ENCODE data around the gene FSTL4. TPM values are rescaled to one million over a fixed set of nuclear protein-coding genes. Genes with fewer than 3 reads are reported as not detected.

The FSTL4 gene
- total and polyA plus RNA-seq, 4 donors: 0.42 TPM; not detected in 3

- DNase-seq (no peak), ATAC-seq (ENCODE audit: low FRiP score) (no peak)
- intact Hi-C loops (cut with DNase I): no loop called here
Measured at GRCh38 chr5:133496631-133497030, 115.7 kb downstream of the FSTL4 start.

GRCh38 chr5:133494923-133495246, 117.5 kb downstream of the FSTL4 start:
- intact Hi-C loops (cut with DNase I): no loop called here
- Histone ChIP-seq H3K27me3 (ENCODE audit: control insufficient read depth in 1 of 2, insufficient read depth in 2 of 2, low read length in 1 of 2) (peaks cover 0 to 1% of the 10 kb centered on the region in 2 donors), H3K9me3 (ENCODE audit: control insufficient read depth, low read length) (peaks cover 1% of the 10 kb centered on the region), H3K27ac (ENCODE audit: low read depth in 1 of 2, low read length in 2 of 2) (no peak overlapping the region), H3K4me3 (ENCODE audit: low read length in 2 of 2) (no peak overlapping the region), H3K36me3 (ENCODE audit: control insufficient read depth in 1 of 2, insufficient read depth in 2 of 2, low read length in 1 of 2) (no peaks in the 10 kb centered on the region), H3K4me1 (ENCODE audit: control insufficient read depth in 1 of 2, insufficient read depth in 2 of 2, low read length in 2 of 2) (no peaks in the 10 kb centered on the region)
- no peak for ATAC-seq (ENCODE audit: low FRiP score)
- WGBS, 2 donors: 58 to 74% methylated on average over 8 of the region's 8 CpGs
- no peak for DNase-seq

More at GRCh38 chr5:133496631-133497030, 115.7 kb downstream of the FSTL4 start:
- H3K4me1 ChIP-seq (ENCODE audit: control insufficient read depth in 1 of 2, insufficient read depth in 2 of 2, low read length in 2 of 2): no peaks in the 10 kb centered on the region
- peaks cover 0 to 1% of the 10 kb centered on the region in 2 donors for H3K27me3 ChIP-seq (ENCODE audit: control insufficient read depth in 1 of 2, insufficient read depth in 2 of 2, low read length in 1 of 2)
- no peaks in the 10 kb centered on the region for H3K36me3 ChIP-seq (ENCODE audit: control insufficient read depth in 1 of 2, insufficient read depth in 2 of 2, low read length in 1 of 2)
- H3K4me3 ChIP-seq (ENCODE audit: low read length in 2 of 2): no peak overlapping the region
- H3K27ac ChIP-seq (ENCODE audit: low read depth in 1 of 2, low read length in 2 of 2): no peak overlapping the region
- WGBS, 2 donors: 84 to 88% methylated on average over 7 of the region's 7 CpGs
- peaks cover 1% of the 10 kb centered on the region for H3K9me3 ChIP-seq (ENCODE audit: control insufficient read depth, low read length)

DNA sequence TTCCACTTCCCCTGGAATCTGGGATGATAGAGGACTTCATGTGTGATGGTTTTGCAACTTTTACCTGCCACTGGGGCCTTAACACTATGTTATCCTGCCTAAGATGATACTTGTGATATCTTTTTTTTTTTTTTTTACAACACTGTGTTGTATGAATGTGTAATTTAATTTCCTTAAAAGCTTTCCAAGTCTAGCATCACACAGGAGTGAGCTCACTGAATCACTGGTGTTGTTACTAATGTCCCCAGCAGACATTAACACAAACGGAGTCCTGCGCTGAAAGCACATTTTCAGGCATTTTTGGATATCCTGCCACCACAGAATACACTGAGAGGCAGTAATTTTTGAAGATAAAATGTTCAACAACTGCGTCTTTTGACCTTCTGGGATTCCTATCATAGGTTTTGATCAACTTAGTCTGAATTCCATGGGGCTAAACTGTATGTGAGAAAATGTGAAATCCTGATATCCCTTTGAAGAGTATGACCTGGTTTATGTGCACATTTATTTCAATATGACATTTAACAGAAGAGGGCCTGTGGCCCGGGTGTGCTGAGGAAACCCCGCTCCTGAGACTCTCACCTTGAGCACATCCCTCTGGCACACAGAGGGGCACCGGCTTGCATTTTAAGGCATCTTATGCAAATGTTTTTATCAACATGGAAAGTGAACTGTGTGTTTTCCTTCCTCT, 118.0 kb downstream of the FSTL4 start:
- H3K36me3 ChIP-seq (ENCODE audit: control insufficient read depth in 1 of 2, insufficient read depth in 2 of 2, low read length in 1 of 2): no peaks in the 10 kb centered on the region
- intact Hi-C loops (cut with DNase I): no loop called here
- H3K27ac ChIP-seq (ENCODE audit: low read depth in 1 of 2, low read length in 2 of 2): no peak overlapping the region
- no peaks in the 10 kb centered on the region for H3K4me1 ChIP-seq (ENCODE audit: control insufficient read depth in 1 of 2, insufficient read depth in 2 of 2, low read length in 2 of 2)
- no peak overlapping the region for H3K4me3 ChIP-seq (ENCODE audit: low read length in 2 of 2)
- WGBS, 2 donors: 51 to 52% methylated on average over 6 of the region's 6 CpGs
- ATAC-seq (ENCODE audit: low FRiP score): no peak
- no peak for DNase-seq
- peaks cover 0 to 1% of the 10 kb centered on the region in 2 donors for H3K27me3 ChIP-seq (ENCODE audit: control insufficient read depth in 1 of 2, insufficient read depth in 2 of 2, low read length in 1 of 2)
- H3K9me3 ChIP-seq (ENCODE audit: control insufficient read depth, low read length): peaks cover 4% of the 10 kb centered on the region

DNA sequence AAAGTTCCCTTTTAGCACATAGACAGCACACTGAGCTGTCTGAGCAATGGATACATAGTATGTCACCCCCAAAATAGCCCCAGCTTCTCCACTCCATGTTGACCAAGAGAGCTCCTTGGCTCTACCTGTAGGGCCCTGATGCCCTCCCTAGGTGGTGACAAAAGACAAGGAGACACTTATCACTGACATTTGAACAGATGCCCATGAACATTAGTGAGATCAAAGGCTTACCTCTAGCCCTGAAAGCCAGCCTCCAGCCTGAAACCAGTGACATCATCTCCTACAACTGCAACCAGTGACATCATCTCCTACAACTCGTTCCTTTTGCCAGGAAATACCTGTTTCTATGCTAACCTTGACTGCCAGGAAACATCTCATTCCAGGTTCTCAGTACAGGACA, 122.7 kb downstream of the FSTL4 start:
- Histone ChIP-seq H3K27me3 (ENCODE audit: control insufficient read depth in 1 of 2, insufficient read depth in 2 of 2, low read length in 1 of 2) (peaks cover 0 to 1% of the 10 kb centered on the region in 2 donors), H3K27ac (ENCODE audit: low read depth in 1 of 2, low read length in 2 of 2) (no peak overlapping the region), H3K9me3 (ENCODE audit: control insufficient read depth, low read length) (peaks cover 4% of the 10 kb centered on the region), H3K4me3 (ENCODE audit: low read length in 2 of 2) (no peak overlapping the region), H3K4me1 (ENCODE audit: control insufficient read depth in 1 of 2, insufficient read depth in 2 of 2, low read length in 2 of 2) (no peaks in the 10 kb centered on the region), H3K36me3 (ENCODE audit: control insufficient read depth in 1 of 2, insufficient read depth in 2 of 2, low read length in 1 of 2) (no peaks in the 10 kb centered on the region)
- no peak for DNase-seq
- ATAC-seq (ENCODE audit: low FRiP score): no peak
- WGBS, 2 donors: 45 to 61% methylated on average over 1 of the region's 1 CpG
- intact Hi-C loops (cut with DNase I): no loop called here

DNA sequence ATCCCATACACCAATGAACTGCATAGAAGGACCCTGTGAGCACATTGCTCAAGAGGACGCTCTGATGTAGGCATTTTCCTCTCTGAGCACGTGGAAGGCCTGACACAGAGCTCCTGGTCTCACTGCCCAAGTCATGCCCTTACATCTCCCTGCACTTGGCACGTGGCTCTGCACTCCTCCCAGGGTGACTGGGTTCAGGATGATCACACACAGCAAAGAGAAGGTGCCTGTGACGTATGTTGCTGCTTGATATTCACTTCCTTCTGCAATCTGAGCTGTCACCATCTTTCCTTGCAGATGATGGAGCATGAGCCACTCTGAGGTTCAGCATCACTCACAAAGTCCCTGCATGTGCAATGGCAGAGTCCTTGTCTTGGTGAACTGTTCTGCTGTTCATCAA, 125.2 kb downstream of the FSTL4 start:
- Histone ChIP-seq H3K36me3 (ENCODE audit: control insufficient read depth in 1 of 2, insufficient read depth in 2 of 2, low read length in 1 of 2) (no peaks in the 10 kb centered on the region), H3K27me3 (ENCODE audit: control insufficient read depth in 1 of 2, insufficient read depth in 2 of 2, low read length in 1 of 2) (no peaks in the 10 kb centered on the region), H3K27ac (ENCODE audit: low read depth in 1 of 2, low read length in 2 of 2) (no peak overlapping the region), H3K4me1 (ENCODE audit: control insufficient read depth in 1 of 2, insufficient read depth in 2 of 2, low read length in 2 of 2) (no peaks in the 10 kb centered on the region), H3K9me3 (ENCODE audit: control insufficient read depth, low read length) (peaks cover 2% of the 10 kb centered on the region), H3K4me3 (ENCODE audit: low read length in 2 of 2) (no peak overlapping the region)
- intact Hi-C loops (cut with DNase I): no loop called here
- DNase-seq (no peak), ATAC-seq (ENCODE audit: low FRiP score) (no peak)
- 69% methylated on average over 4 of the region's 4 CpGs for WGBS, 2 donors

GRCh38 chr5:133485468-133485867, 126.9 kb downstream of the FSTL4 start:
- no peak overlapping the region for H3K27ac ChIP-seq (ENCODE audit: low read depth in 1 of 2, low read length in 2 of 2)
- no peak for DNase-seq
- peaks cover 2% of the 10 kb centered on the region for H3K9me3 ChIP-seq (ENCODE audit: control insufficient read depth, low read length)
- 30 to 37% methylated on average over 5 of the region's 5 CpGs for WGBS, 2 donors
- H3K36me3 ChIP-seq (ENCODE audit: control insufficient read depth in 1 of 2, insufficient read depth in 2 of 2, low read length in 1 of 2): no peaks in the 10 kb centered on the region
- H3K4me3 ChIP-seq (ENCODE audit: low read length in 2 of 2): no peak overlapping the region
- intact Hi-C loops (cut with DNase I): no loop called here
- ATAC-seq (ENCODE audit: low FRiP score): no peak
- H3K4me1 ChIP-seq (ENCODE audit: control insufficient read depth in 1 of 2, insufficient read depth in 2 of 2, low read length in 2 of 2): no peaks in the 10 kb centered on the region
- no peaks in the 10 kb centered on the region for H3K27me3 ChIP-seq (ENCODE audit: control insufficient read depth in 1 of 2, insufficient read depth in 2 of 2, low read length in 1 of 2)

- 87 to 91% methylated on average over 5 of the region's 5 CpGs for WGBS, 2 donors
- Histone ChIP-seq H3K4me1 (ENCODE audit: control insufficient read depth in 1 of 2, insufficient read depth in 2 of 2, low read length in 2 of 2) (no peaks in the 10 kb centered on the region), H3K27ac (ENCODE audit: low read depth in 1 of 2, low read length in 2 of 2) (no peak overlapping the region), H3K9me3 (ENCODE audit: control insufficient read depth, low read length) (no peaks in the 10 kb centered on the region), H3K36me3 (ENCODE audit: control insufficient read depth in 1 of 2, insufficient read depth in 2 of 2, low read length in 1 of 2) (no peaks in the 10 kb centered on the region), H3K4me3 (ENCODE audit: low read length in 2 of 2) (no peak overlapping the region), H3K27me3 (ENCODE audit: control insufficient read depth in 1 of 2, insufficient read depth in 2 of 2, low read length in 1 of 2) (no peaks in the 10 kb centered on the region)
- ATAC-seq (ENCODE audit: low FRiP score): no peak
- no peak for DNase-seq
- intact Hi-C loops (cut with DNase I): no loop called here
Measured at GRCh38 chr5:133483406-133484090, 128.8 kb downstream of the FSTL4 start.

GRCh38 chr5:133482028-133482427, 130.3 kb downstream of the FSTL4 start:
- Histone ChIP-seq H3K9me3 (ENCODE audit: control insufficient read depth, low read length) (no peaks in the 10 kb centered on the region), H3K4me1 (ENCODE audit: control insufficient read depth in 1 of 2, insufficient read depth in 2 of 2, low read length in 2 of 2) (no peaks in the 10 kb centered on the region), H3K36me3 (ENCODE audit: control insufficient read depth in 1 of 2, insufficient read depth in 2 of 2, low read length in 1 of 2) (no peaks in the 10 kb centered on the region), H3K4me3 (ENCODE audit: low read length in 2 of 2) (no peak overlapping the region), H3K27ac (ENCODE audit: low read depth in 1 of 2, low read length in 2 of 2) (no peak overlapping the region), H3K27me3 (ENCODE audit: control insufficient read depth in 1 of 2, insufficient read depth in 2 of 2, low read length in 1 of 2) (no peaks in the 10 kb centered on the region)
- 43% methylated on average over 3 of the region's 3 CpGs for whole genome bisulfite sequencing, 2 donors
- no peak for DNase-seq
- no peak for ATAC-seq (ENCODE audit: low FRiP score)
- intact Hi-C loops (cut with DNase I): no loop called here

DNA sequence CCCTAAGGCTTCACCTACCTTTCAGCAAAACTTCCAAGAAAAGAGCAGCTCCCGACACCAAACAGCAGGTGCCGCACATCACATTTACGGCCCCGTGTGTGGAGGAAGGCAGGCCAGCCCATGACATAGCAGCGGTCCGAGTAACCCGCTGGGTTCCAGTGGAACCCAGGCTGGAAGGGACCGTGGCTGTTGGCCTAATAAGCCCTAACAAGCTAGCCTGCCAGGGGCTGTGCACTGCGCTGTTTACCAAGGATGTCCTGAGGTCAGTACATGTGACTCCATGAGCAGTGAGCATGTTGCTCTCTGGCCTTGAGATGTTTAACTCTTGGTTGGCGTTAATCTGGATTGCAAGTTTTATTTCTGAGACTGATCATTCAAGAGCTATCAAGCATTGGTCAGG, 131.5 kb downstream of the FSTL4 start:
- H3K4me1 ChIP-seq (ENCODE audit: control insufficient read depth in 1 of 2, insufficient read depth in 2 of 2, low read length in 2 of 2): no peaks in the 10 kb centered on the region
- 90 to 92% methylated on average over 10 of the region's 10 CpGs for WGBS, 2 donors
- no peaks in the 10 kb centered on the region for H3K27me3 ChIP-seq (ENCODE audit: control insufficient read depth in 1 of 2, insufficient read depth in 2 of 2, low read length in 1 of 2)
- no peaks in the 10 kb centered on the region for H3K36me3 ChIP-seq (ENCODE audit: control insufficient read depth in 1 of 2, insufficient read depth in 2 of 2, low read length in 1 of 2)
- no peaks in the 10 kb centered on the region for H3K9me3 ChIP-seq (ENCODE audit: control insufficient read depth, low read length)
- no peak for ATAC-seq (ENCODE audit: low FRiP score)
- H3K27ac ChIP-seq (ENCODE audit: low read depth in 1 of 2, low read length in 2 of 2): no peak overlapping the region
- intact Hi-C loops (cut with DNase I): no loop called here
- H3K4me3 ChIP-seq (ENCODE audit: low read length in 2 of 2): no peak overlapping the region
- no peak for DNase-seq
